ENCODE results near the gene NRXN3. TPM values are rescaled to one million over a fixed set of nuclear protein-coding genes. Genes with fewer than 3 reads are reported as not detected.

NRXN3 gene
- total and polyA plus RNA-seq, 2 of the 13 experiments (the other 11 are each of a cell fraction or from before 2014, with no cell fraction given), result 0.03 TPM; not detected in 1

- TF ChIP-seq TFAP4 (IDR thresholded peaks at IDR 0.05; ENCODE audit: borderline replicate concordance, low read depth), result no peak
- TF ChIP-seq, protein P1, sequence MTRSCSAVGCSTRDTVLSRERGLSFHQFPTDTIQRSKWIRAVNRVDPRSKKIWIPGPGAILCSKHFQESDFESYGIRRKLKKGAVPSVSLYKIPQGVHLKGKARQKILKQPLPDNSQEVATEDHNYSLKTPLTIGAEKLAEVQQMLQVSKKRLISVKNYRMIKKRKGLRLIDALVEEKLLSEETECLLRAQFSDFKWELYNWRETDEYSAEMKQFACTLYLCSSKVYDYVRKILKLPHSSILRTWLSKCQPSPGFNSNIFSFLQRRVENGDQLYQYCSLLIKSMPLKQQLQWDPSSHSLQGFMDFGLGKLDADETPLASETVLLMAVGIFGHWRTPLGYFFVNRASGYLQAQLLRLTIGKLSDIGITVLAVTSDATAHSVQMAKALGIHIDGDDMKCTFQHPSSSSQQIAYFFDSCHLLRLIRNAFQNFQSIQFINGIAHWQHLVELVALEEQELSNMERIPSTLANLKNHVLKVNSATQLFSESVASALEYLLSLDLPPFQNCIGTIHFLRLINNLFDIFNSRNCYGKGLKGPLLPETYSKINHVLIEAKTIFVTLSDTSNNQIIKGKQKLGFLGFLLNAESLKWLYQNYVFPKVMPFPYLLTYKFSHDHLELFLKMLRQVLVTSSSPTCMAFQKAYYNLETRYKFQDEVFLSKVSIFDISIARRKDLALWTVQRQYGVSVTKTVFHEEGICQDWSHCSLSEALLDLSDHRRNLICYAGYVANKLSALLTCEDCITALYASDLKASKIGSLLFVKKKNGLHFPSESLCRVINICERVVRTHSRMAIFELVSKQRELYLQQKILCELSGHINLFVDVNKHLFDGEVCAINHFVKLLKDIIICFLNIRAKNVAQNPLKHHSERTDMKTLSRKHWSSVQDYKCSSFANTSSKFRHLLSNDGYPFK (CRISPR knock-in tag; IDR thresholded peaks at IDR 0.05; ENCODE audit: borderline replicate concordance), result no peak
- no peak for TF ChIP-seq NFE2 (CRISPR knock-in tag; IDR thresholded peaks at IDR 0.05)
- no peak for TF ChIP-seq ZBTB7A (CRISPR knock-in tag; IDR thresholded peaks at IDR 0.05)
- TF ChIP-seq NR2C2 (CRISPR knock-in tag; IDR thresholded peaks at IDR 0.05; ENCODE audit: borderline replicate concordance), result no peak
- TF ChIP-seq HIVEP1 (CRISPR knock-in tag; IDR thresholded peaks at IDR 0.05), result no peak
- no peak for TF ChIP-seq ZNF781 (CRISPR knock-in tag; IDR thresholded peaks at IDR 0.05; ENCODE audit: borderline replicate concordance, not compliant biosample characterization)
These were observed 57.3 kb downstream of the NRXN3 start (continued) for GRCh38 chr14:78227248-78228077.

GRCh38 chr14:78228702-78229327 lies 58.6 kb downstream of the NRXN3 start:
- Histone ChIP-seq H3K4me2 (ENCODE audit: low read depth, low read length) (no peak overlapping the region), H3K27me3 (ENCODE audit: control insufficient read depth in 1 of 2, insufficient read depth in 2 of 2, low read length in 2 of 2) (no peaks in the 10 kb centered on the region), H3K9ac (ENCODE audit: insufficient read depth, low read depth, low read length) (no peak overlapping the region), H2AFZ (ENCODE audit: low read length) (no peak overlapping the region), H3K79me2 (ENCODE audit: insufficient read depth, low read length) (no peaks in the 10 kb centered on the region), H3K36me3 (replicated peaks in 1 of 2; ENCODE audit: control insufficient read depth in 1 of 2, insufficient read depth in 2 of 2, low read length in 2 of 2) (no peaks in the 10 kb centered on the region), H3K4me3 (replicated peaks in 1 of 3; ENCODE audit: insufficient read depth in 1 of 3, low read depth in 2 of 3, low read length in 3 of 3) (no peak overlapping the region), H3K9me3 (ENCODE audit: low read length) (no peaks in the 10 kb centered on the region), H3K27ac (ENCODE audit: extremely low read length, insufficient read depth, low read length) (no peak overlapping the region), H4K20me1 (ENCODE audit: insufficient read depth, low read length) (no peaks in the 10 kb centered on the region), H3K4me1 (ENCODE audit: insufficient read depth, low read length) (no peaks in the 10 kb centered on the region)
- in situ Hi-C loops (cut with HindIII; ENCODE audit: extremely low pct_ligation_motif_present, low pct_unique_long_range_greater_than_20kb), result no loop called here
- POLR2A ChIA-PET, result no interaction called here
- CTCF ChIA-PET (ENCODE audit: low intra/inter-chr PET ratio, low total read pairs), result no interaction called here
- no peak for FAIRE-seq
- intact Hi-C loops (cut with micrococcal nuclease; ENCODE audit: unreplicated experiment), result no loop called here
- TF ChIP-seq, protein P2, sequence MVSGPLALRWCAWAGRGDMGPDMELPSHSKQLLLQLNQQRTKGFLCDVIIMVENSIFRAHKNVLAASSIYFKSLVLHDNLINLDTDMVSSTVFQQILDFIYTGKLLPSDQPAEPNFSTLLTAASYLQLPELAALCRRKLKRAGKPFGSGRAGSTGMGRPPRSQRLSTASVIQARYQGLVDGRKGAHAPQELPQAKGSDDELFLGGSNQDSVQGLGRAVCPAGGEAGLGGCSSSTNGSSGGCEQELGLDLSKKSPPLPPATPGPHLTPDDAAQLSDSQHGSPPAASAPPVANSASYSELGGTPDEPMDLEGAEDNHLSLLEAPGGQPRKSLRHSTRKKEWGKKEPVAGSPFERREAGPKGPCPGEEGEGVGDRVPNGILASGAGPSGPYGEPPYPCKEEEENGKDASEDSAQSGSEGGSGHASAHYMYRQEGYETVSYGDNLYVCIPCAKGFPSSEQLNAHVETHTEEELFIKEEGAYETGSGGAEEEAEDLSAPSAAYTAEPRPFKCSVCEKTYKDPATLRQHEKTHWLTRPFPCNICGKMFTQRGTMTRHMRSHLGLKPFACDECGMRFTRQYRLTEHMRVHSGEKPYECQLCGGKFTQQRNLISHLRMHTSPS (CRISPR knock-in tag; IDR thresholded peaks at IDR 0.05; ENCODE audit: low read depth), result no peak
- TF ChIP-seq ZNF207 (IDR thresholded peaks at IDR 0.05; ENCODE audit: borderline replicate concordance) (no peak), SKI (IDR thresholded peaks at IDR 0.05; ENCODE audit: partially characterized antibody) (no peak)
- BruUV-seq (replicated peaks), result no TSS peak
- DNase-seq (ENCODE audit: low spot score), result no peak
- 56% methylated on average over 3 of the region's 3 CpGs for WGBS (ENCODE audit: low lambda C conversion rate)
- no peak for ATAC-seq

Measured in HepG2 (cell line).